ENCODE results near the gene ISG20L2.

DNA sequence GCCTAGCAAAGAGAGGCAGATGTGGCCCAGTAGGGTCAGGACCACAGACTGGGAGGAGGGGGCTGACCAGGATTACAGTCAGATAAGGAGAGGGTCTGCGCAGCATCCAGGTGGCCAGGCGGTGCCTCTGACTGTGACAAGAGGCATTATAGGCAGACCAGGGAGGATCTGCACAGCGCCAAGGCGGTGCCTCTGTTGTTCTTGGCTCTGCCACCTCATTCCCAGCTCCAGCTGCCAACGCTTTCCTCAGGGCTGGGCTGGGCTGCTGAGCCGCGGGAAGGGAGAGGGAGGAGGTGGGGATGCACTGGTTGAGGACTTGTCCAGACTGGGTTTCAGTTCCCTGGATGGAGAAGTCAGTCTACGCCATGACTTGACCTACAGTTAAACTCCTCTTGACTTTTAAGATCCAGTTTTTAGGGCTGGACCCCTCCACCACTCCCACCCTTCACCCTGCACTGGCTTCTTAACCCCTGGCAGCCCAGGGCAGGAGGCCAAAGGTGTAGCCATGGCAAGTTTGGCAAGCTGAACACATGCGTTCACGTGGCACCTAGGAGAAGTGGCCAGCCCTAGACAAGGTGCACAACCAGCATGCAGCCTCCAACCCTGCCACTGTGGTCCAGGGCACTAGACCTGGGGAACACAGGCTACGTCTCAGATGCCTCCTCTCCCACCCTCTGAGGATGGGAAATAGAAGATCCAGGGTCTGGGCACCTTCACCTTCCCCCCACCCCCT lies 18.6 kb downstream of the ISG20L2 start:
- TF ChIP-seq, protein P1, sequence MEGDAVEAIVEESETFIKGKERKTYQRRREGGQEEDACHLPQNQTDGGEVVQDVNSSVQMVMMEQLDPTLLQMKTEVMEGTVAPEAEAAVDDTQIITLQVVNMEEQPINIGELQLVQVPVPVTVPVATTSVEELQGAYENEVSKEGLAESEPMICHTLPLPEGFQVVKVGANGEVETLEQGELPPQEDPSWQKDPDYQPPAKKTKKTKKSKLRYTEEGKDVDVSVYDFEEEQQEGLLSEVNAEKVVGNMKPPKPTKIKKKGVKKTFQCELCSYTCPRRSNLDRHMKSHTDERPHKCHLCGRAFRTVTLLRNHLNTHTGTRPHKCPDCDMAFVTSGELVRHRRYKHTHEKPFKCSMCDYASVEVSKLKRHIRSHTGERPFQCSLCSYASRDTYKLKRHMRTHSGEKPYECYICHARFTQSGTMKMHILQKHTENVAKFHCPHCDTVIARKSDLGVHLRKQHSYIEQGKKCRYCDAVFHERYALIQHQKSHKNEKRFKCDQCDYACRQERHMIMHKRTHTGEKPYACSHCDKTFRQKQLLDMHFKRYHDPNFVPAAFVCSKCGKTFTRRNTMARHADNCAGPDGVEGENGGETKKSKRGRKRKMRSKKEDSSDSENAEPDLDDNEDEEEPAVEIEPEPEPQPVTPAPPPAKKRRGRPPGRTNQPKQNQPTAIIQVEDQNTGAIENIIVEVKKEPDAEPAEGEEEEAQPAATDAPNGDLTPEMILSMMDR (IDR thresholded peaks at IDR 0.05) = no peak
- no peak for TF ChIP-seq POLR2A (IDR thresholded peaks at IDR 0.05)
